ENCODE data around the gene THAP12. TPM values are rescaled to one million over a fixed set of nuclear protein-coding genes. Genes with fewer than 3 reads are reported as not detected.

Gene THAP12
- total and polyA plus RNA-seq, 5 experiments from 2014 or later = 52.4 to 66.3 (median 58.6) TPM

- H3K4me1 Mint-ChIP-seq = peaks cover 0 to 4% (median 0%) of the 10 kb centered on the region in 4 donors
- DNase-seq (no peak), ATAC-seq (no peak)
- H3K36me3 Mint-ChIP-seq = no peaks in the 10 kb centered on the region
- H3K9me3 Mint-ChIP-seq = no peaks in the 10 kb centered on the region
- POLR2A ChIA-PET = no interaction called here
- H3K27me3 Mint-ChIP-seq = peaks cover 0 to 10% (median 2%) of the 10 kb centered on the region in 5 donors
- no peak overlapping the region for H3K4me3 Mint-ChIP-seq
- no peak overlapping the region for H3K27ac Mint-ChIP-seq
These were observed 69.9 kb downstream of the THAP12 start for GRCh38 chr11:76310832-76311595.

- Mint-ChIP-seq H3K27ac (no peak overlapping the region), H3K4me3 (no peak overlapping the region), H3K4me1 (peaks cover 0 to 4% (median 0%) of the 10 kb centered on the region in 4 donors), H3K9me3 (no peaks in the 10 kb centered on the region), H3K36me3 (no peaks in the 10 kb centered on the region), H3K27me3 (peaks cover 0 to 9% (median 2%) of the 10 kb centered on the region in 5 donors)
- no peak for DNase-seq
- POLR2A ChIA-PET = no interaction called here
- ATAC-seq = no peak
These were observed 72.8 kb downstream of the THAP12 start for GRCh38 chr11:76307978-76308747.

GRCh38 chr11:76307396-76307795 lies 73.5 kb downstream of the THAP12 start:
- Mint-ChIP-seq H3K4me3 (no peak overlapping the region), H3K4me1 (no peaks in the 10 kb centered on the region), H3K9me3 (no peaks in the 10 kb centered on the region), H3K27me3 (peaks cover 0 to 2% (median 2%) of the 10 kb centered on the region in 5 donors), H3K36me3 (no peaks in the 10 kb centered on the region), H3K27ac (no peak overlapping the region)
- POLR2A ChIA-PET = no interaction called here
- DNase-seq = no peak
- ATAC-seq = no peak

- no peak overlapping the region for H3K4me3 Mint-ChIP-seq
- DNase-seq (no peak), ATAC-seq (no peak)
- no peaks in the 10 kb centered on the region for H3K36me3 Mint-ChIP-seq
- no peaks in the 10 kb centered on the region for H3K9me3 Mint-ChIP-seq
- peaks cover 0 to 5% (median 0%) of the 10 kb centered on the region in 5 donors for H3K27me3 Mint-ChIP-seq
- peaks cover 0 to 5% (median 0%) of the 10 kb centered on the region in 4 donors for H3K4me1 Mint-ChIP-seq
- POLR2A ChIA-PET = no interaction called here
- peak overlapping the region in 1 of 10 donors; percentile 11 for H3K27ac Mint-ChIP-seq
These were observed 77.5 kb downstream of the THAP12 start for GRCh38 chr11:76303399-76303798.

- no peak for DNase-seq
- ATAC-seq = no peak
- Mint-ChIP-seq H3K4me1 (peaks cover 0 to 5% (median 0%) of the 10 kb centered on the region in 4 donors), H3K36me3 (no peaks in the 10 kb centered on the region), H3K27me3 (peaks cover 0 to 5% (median 0%) of the 10 kb centered on the region in 5 donors), H3K9me3 (no peaks in the 10 kb centered on the region), H3K4me3 (no peak overlapping the region), H3K27ac (peak overlapping the region in 1 of 10 donors; percentile 11)
- POLR2A ChIA-PET = no interaction called here
These were observed 77.9 kb downstream of the THAP12 start for GRCh38 chr11:76302996-76303395.

Other genes starting within 250 kb of the THAP12 start
- gene WNT11, start 174.6 kb downstream of the THAP12 start, total RNA-seq = under 1 TPM in 1 of 2 experiments, not detected in 1; 0.81 TPM
- under 1 TPM in 2 of 3 donors, not detected in 1; 0.09 to 0.24 TPM for gene WNT11, start 174.6 kb downstream of the THAP12 start, polyA plus RNA-seq
- gene GVQW3, start 191 bp upstream of the THAP12 start, total RNA-seq = 1 to 10 TPM; 7.4 to 7.8 TPM
- gene GVQW3, start 191 bp upstream of the THAP12 start, polyA plus RNA-seq = 1 to 10 TPM; 1.9 to 2.6 (median 2.3) TPM
- gene EMSY, start 63.9 kb upstream of the THAP12 start, total RNA-seq = 10 to 100 TPM; 48.7 to 49.3 TPM
- gene EMSY, start 63.9 kb upstream of the THAP12 start, polyA plus RNA-seq = 10 to 100 TPM; 16.7 to 22.7 (median 21.4) TPM

All from naive thymus-derived CD8-positive, alpha-beta T cell (primary cell).